Ishikawa (cell line): Measurements from ENCODE around the gene CCSER1.

ENCODE experiments used
- EGR1 ChIP-seq: IDR thresholded peaks from 2 replicates; pipeline ENCODE4 v1.6.1; 2012
- EP300 ChIP-seq: IDR thresholded peaks from 2 replicates; pipeline ENCODE4 v1.6.1; 2012; ENCODE audit warnings: borderline replicate concordance
- REST ChIP-seq: IDR thresholded peaks from 2 replicates; pipeline ENCODE4 v1.6.1; 2012; ENCODE audit warnings: low read depth, mild to moderate bottlenecking

- no peak for TF ChIP-seq REST
- TF ChIP-seq EGR1, result no peak
- TF ChIP-seq EP300, result no peak
Measured at GRCh38 chr4:90189946-90190345, 62.8 kb downstream of the CCSER1 start.
